DND-41 (cell line): Measurements from ENCODE around the gene PDHA1.

Experiments
- EZH2 ChIP-seq: IDR thresholded peaks from 3 replicates; pipeline ENCODE4 v1.6.1; 2012; ENCODE audit warnings: borderline replicate concordance, low read depth, mild to moderate bottlenecking, moderate library complexity, low read length, inconsistent platforms; ENCODE audit not compliant: severe bottlenecking
- TF ChIP-seq, protein P1 (sequence below): IDR thresholded peaks from 2 replicates; pipeline ENCODE4 v1.5.1; 2012; ENCODE audit warnings: borderline replicate concordance, low read length, moderate library complexity, mild to moderate bottlenecking; ENCODE audit not compliant: poor library complexity, severe bottlenecking; ENCODE audit errors: extremely low read depth

- TF ChIP-seq, protein P1, sequence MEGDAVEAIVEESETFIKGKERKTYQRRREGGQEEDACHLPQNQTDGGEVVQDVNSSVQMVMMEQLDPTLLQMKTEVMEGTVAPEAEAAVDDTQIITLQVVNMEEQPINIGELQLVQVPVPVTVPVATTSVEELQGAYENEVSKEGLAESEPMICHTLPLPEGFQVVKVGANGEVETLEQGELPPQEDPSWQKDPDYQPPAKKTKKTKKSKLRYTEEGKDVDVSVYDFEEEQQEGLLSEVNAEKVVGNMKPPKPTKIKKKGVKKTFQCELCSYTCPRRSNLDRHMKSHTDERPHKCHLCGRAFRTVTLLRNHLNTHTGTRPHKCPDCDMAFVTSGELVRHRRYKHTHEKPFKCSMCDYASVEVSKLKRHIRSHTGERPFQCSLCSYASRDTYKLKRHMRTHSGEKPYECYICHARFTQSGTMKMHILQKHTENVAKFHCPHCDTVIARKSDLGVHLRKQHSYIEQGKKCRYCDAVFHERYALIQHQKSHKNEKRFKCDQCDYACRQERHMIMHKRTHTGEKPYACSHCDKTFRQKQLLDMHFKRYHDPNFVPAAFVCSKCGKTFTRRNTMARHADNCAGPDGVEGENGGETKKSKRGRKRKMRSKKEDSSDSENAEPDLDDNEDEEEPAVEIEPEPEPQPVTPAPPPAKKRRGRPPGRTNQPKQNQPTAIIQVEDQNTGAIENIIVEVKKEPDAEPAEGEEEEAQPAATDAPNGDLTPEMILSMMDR: no peak
- no peak for TF ChIP-seq EZH2
Measured at GRCh38 chrX:19344661-19345060, 934 bp downstream of the PDHA1 start.
